Activated CD4-positive, CD25-positive, alpha-beta regulatory T cell treated with anti-CD3 and anti-CD28 coated beads, Interleukin-2, amount 50 U/mL, for 16 hours (primary cell): ENCODE data around the gene PDK2.

Source experiments
- DNase-seq: peaks from one replicate; pipeline ENCODE4 v3.0.0-alpha.2; 2020; ENCODE audit warnings: low read depth, low spot score

Gene PDK2

GRCh38 chr17:50149417-50150353 is 54.5 kb downstream of the PDK2 start:
- DNase-seq = no peak

DNA sequence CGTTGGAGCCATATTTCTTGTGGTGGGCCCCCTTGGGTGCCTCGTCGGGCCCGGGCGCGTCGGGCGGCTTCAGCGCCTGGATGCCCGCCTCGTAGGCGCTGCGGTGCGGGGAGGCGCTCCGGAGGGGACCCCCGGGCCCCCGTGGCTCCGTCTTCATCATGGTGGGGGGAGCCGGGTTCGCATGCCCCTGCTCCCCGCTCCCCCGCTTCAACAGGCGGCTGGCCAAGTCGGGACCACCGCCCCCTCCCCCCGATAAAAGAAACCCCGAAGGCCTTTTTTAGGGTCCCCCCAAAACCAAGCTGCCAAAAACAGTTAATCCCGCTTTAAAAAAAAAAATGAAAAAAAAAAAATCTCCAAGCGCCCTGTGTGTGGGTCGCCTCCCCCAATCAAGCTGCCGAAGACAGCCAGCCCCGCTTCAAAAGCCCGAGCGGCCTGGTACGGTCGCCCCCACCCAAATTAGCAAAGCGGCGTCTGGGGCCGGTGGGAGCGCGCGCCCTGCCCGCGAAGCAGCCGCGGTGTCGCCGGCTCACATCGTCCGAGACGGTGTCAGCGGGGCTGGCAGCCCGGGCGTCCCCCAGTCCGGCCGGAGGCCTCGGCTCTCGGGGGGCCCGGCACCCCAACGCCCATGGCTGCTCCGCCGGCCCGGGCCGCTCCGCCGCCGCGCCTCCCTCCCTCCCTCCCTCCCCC is 55.3 kb downstream of the PDK2 start, which contains the start of gene PPP1R9B:
PPP1R9B (minus strand) TSS at position 324 of the 687 bp plus-strand sequence; CDS start at position 160, 164 bp downstream.
- DNase-seq = no peak

DNA sequence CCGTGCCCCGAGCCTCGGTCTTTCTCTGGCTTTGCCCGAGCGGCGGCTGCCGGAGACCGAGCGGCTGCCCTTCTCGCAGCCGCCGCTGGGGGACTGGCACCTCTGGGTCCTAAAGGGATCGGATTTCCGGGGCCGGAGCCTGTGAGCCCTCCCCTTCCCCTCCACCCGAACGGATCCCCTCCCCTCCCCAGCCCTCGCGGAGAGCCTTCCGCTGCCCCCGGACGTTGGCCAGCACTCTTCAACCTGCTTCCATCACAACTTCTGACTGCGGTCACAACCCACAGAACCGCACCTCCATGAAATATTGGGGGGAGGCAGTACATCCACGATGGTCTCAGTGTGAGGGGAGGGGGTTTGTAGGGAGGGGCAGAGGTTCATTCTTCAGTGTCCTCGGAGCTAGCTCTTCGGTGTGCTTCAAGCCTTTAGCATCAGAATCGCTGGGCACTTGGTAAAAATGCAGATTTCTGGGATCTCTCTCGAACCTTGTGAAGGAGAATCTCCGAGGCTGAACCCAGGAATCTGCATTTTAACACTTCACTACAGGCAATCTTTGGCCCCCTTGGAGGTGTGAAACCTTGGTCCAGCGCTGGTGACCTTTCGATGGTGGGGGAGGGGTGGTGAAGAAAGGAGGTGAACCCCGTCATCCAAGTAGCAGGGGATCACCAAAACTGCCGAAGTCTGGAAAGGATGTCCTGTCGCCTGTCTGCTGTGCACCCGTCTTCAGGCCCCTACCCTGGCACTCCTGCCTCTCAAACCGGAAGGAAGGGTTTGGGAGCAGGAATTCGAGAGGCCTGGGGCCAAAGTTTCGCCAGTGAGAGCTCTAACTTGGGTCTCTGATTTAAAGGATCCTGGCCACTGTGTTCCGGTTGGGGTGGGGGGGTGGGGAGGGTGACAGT is 56.1 kb downstream of the PDK2 start:
- peak; percentile 73 for DNase-seq

DNA sequence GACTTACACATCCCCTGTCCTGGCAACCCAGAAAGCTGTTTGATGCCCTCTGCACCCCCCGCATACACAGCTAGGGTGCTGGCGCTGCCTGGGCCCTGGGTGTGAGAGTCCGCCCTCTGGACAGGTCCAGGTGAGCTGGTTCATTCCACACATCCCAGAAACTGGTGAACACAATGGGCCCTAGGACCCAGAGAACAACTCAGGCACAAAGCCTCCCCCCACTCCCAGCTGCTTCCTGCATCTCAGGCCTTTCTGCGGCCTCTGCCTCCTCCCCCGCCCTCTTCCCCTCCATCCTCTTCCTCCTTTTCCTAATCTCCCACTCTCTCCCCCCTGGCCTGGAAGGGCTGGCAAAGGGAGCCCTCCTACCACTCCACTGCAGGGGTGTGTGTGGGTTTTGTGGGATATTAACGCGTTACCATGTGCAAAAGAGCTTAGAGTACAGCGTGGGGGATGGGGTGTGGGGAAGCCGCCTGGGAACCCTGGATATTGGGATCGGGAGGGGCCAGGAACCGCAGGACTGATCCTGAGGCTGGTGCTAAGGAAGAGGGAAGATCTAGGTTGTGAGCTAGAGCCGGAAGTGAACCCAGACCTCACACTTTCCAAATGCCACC is 56.9 kb downstream of the PDK2 start:
- no peak for DNase-seq

DNA sequence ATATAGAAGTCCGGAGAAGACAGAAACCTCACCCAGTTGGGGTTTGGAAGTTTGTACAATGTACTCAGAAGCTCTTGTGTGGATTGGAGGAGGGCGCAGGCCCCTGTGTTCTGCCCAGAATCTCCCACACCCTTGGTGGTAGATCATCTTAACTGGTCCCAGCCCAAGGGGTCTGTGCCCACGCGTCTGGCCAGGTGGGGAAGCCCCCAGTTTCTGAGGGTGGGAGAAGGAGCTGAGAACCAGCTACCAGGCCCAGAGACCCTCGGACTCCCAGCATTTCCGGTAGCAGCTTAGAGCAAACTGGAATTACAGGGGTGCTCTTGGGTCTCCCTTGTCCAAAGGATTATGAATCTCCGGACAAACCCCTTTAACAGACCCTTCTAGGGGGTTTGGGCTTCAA is 57.6 kb downstream of the PDK2 start:
- no peak for DNase-seq

DNA sequence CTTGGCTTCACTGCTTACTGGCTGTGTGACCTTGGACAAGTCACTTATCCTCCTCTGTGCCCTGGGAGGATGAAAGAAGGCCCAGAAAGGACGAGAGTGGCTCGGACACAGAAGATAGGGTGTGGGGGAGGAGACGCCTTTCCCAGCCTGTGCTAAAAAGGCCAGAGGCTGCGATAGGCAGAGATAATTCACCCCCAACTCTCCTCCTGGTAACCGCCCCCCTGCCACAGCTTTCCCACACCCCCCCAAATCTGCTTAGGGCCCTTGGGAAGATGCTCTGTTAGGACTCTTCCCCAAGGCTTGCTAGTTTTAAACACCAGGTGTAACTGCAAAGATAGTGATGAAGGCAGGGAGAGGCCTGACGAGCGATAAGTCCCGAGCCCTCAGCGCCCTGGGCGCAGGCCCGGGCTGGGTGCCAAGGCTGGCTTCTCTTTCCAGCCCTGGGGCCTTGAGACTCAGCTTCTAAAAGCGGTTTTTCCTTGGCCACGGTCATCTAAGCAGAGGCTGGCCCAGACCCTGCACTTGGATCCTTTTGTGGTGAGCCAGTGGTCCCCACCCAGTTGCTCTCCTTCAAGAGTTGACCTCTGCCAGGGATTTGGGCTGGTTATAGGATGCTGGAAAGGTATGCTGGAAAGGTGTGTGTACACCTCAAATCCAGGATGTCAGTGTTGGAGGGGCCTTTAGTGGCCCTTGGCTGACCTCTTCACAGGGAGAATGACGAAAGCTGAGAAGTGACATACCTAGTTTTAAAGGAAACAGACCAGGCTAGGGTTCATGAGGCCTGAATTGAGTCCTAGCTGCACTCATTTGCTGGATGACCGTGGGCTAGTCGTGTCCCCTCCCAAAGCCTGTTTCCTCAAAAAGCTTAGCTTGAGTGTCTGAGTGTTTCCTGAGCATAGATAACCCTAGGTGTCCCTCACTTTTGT is 58.8 kb downstream of the PDK2 start:
- no peak for DNase-seq

DNA sequence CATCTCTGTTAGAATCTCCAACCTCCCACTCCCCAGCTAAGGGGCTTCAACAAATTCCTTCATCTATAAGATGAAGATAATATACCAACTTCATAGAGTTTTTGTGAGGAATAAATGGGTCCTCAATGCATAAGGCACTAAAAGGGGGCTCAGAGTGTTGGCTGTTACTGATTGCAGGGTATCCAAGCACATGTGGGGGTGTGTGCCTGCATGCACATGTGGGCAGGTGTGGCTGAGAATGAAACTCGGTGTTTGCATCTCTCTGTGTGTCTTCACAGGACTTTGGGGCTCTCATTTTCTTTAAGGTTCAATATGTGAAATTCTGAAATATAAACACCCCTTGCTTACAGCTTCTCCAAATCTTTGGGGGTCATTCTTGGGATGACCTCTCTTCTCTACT is 59.5 kb downstream of the PDK2 start:
- DNase-seq = no peak

GRCh38 chr17:50155115-50155819 is 60.1 kb downstream of the PDK2 start:
- DNase-seq = no peak

DNA sequence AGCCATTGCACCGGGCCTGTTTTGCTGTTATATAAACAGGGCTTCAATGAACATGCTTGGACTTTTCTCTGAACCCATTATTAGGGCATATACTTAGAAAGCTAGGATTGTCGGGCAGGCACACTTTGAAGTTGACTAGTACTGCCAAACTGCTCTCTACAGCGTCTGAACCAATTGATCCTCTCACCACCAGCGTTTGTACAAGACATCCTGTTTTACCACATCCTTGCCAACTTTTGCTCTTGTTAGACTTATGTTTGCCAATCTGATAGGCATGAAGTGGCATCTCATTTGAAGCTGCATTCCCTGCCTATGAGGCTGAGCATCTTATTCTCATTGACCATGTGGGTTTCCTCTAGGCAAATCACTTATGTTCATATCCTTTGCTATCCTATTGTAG is 62.7 kb downstream of the PDK2 start:
- no peak for DNase-seq

- peak; percentile 90 for DNase-seq
These were observed 66.1 kb downstream of the PDK2 start for GRCh38 chr17:50161023-50161910.
